Activated gamma-delta T cell (primary cell): ENCODE data around the gene SSTR4.

ENCODE experiments used
- DNase-seq: peaks from one replicate; lab custom pipeline; 2025; lab: John Stamatoyannopoulos, UW

Gene SSTR4

DNA sequence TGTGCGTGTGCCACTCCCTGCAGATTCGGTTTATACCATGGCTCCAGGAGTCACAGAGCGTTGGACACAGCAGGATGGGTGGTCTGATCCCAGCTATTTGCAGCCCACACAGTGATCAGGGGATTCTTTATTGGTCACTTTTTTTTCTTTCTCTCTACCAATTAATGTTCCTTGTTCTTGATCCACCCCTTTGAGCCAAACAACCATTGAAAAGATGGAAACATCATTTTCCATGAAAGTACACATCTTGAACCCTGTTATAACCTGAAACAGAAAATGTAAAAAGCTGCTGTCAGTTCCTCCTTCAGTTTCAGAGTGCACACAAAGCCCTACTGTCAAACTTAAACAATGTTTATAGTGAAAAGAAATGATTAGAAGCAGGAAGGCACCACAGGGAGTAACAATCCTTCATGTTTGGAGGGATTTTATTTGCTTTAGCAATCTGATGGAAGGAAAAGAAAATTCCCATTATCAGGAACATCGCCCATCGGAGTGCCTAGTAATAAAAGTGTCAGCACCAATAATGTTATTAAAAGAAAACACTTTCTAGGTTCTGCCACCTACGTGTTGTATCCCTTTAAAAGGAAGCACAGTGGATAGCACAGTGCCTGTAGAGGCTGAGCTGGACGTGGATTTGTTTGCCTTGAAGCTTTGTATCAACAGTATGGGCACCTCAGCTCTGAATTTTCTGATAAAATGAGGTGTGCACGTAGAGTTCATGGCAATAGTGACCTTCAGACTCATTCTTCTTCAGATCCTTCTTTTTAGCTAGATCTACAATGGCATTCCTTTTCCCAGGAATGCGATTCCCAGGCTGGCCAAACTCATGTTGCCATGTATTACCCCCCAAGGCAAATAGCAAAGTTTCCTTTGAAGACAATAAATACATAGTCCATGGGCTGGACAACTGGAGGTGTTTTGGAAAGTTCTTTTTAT lies 30.4 kb downstream of the SSTR4 start:
- no peak for DNase-seq

DNA sequence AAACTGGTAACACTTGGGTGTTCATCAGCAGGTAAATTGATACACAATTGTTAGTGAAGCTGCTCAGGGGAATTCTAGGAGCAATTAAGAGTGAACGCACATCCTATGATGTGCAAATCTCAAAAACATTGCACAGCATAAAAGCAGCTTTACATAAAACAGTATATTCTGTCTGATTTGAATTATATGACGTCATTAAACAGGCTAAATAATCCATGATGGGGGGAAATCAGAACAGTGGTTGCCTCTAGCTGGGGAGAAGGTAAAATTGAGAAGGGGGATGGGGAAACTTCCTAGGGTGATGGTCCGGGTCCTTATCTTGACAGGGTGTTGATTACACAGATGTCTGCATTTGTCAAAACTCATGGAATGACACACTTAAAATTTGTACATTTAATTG lies 31.7 kb downstream of the SSTR4 start:
- DNase-seq, result no peak

DNA sequence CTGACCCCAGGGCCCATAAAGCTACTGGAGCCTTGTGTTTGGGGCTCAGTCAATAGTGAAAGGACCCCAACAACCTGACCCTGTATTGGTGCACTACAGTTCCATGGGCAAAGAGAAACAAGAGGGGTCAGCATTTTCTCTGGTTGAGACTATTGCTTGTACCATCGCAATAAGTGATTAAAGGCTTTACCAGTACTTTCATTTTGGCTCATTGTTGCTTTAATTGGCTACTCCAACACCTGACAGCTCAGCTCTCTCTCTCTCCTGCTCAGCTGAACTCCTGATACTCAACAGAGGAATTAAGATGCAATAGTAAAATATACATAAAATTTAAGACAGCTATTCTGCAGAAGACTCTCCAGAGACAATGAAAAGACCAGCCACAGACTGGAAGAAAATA lies 33.2 kb downstream of the SSTR4 start:
- DNase-seq, result no peak

DNA sequence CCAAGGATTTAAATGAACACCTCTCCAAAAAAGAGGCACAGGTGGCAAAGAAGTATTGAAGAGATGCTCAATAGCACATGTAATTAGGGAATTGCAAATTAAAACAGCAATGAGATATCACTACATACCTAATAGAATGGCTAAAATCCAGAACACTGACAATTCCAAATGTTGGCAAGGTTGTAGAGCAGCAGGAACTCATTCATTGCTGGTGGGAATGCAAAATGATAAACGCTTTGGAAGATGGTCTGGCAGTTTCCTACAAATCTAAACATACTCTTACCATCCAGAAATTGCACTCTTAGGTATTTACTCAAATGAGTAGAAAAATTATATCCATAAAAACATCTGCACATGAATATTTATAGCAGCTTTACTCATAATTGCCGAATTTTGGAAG lies 34.0 kb downstream of the SSTR4 start:
- no peak for DNase-seq

DNA sequence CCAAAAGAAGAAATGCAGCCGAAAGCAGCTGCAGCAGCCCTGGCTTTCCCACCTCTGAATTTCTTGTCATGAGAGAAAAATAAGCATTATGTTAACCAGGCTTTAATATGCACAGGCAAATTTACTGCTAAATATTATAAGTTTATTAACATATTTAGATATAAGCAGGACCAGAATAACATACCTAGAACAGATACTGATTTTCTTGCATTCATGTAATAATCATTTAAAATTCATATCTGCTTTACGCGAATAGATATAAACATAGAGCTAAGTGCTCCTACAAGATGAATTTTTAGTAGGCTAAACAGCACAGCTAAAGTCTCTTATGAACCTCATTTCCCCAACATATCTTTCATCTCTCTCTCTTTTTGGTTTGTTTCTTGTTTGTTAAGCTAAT lies 36.3 kb downstream of the SSTR4 start:
- no peak for DNase-seq

DNA sequence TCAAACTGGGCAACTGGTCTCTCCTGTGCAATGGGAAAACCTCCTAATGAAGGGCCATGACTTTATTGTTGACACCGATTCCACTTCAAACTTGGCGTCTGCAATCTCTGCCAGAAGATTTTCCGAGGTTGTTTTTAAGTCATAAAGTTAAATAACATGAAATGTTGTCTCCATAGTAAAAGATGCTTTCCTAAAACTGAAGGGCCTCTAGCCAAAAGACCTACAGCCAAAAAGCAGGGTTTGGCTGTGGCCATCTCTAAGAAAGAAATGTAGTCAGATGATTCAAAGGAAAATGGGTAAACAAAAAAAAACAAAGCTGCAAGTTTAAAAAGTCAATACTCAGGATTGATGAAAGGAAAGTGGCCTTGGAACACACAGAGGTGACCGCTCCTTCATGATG lies 36.9 kb downstream of the SSTR4 start:
- no peak for DNase-seq

DNA sequence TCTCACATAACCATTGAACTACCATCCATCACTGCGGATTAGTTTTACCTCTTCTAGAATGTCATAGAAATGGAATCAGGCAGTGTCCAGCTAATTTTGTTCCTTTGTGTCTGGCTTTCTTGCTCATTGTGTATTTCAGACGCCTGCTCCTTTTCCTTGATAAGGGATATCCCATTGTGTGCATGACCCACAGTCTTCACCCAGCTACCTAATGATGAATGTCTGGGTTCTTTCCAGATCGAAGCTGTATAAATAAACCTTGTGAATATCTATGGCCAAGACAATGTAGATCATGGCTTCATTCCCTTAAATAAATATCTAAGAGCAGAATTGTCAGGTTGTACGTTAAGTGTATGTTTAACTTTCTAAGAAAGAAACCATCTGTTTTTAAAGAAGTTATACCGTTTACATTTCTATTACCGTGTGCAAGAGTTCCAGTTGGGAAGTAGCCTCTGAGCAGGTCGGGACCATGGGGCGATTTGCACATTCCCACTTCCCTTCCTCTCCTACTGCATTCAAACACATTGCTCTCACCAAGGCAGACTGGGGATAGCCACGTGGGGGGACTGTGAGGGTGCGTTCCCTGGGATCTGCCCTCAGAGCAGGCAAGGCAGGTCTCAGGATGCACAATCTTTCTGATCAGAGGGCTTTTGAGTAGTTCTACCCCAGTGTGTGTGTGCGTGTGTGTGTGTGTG lies 37.9 kb downstream of the SSTR4 start:
- no peak for DNase-seq

DNA sequence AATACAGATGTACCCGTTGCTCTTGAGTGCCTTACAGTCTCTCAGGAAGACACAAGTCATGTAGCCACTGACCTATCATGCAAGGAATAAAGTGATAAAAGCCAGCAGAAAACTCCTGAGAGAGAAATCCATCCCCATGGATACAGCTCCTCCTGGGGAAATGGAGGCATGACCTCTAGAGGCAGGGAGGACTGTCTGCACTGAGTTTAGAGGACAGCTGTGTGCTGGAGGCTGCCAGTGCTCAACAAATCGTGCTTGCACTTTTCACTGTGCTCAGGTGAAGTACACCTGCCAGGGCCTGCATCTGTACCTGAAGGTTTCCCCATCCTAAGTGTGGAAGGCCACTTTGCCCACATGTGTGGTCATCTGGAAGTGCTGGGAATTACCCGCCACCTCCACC lies 38.9 kb downstream of the SSTR4 start:
- no peak for DNase-seq

DNA sequence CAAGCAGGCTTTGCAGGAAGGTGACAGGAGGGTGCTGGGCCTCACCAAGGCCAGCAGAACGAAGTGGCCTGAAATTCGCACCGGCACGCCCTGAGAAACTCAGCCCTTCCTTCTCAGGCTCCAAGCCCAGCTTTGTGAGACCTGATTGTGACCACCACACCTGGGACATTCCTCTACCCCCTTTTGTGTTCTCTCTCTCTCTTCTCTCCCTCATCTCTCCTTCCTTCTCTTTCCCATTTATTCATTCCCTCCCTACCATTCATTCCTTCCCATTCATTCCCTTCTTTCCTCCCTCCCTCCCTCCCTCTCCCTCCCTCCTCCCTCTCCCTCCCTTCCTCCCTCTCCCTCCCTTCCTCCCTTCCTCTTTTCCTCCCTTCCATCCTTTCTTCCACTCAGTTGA lies 42.2 kb downstream of the SSTR4 start:
- DNase-seq, result no peak

DNA sequence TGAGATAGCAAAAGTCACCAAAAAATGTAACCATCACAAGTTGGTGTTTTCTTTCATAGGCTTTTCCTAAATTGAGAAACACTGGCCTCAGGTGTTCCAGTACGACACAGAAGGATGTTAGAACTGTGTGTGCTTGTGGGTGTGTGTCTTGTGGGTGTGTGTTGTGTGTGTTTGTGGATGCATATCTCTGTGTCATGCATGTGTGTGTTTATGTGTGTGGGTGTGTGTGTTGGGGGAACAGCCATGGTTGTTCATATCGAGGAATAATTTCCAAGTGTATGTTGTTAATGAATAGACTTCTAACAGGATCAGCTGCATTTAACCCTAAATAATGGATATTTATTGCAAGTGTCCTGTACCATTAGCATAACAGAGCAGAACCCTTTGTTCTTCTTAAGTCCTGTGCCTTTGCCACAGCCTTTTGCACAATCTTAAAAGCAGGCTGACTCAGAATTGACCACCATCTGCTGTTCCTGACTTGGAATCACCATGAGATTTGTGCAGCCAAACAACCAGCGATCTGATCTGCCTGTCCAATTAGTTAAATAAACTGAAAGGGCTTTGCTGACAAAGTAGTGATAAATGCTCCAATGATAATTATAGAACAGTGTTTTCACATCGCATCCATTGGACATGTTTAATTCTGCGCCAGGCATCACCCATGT lies 43.4 kb downstream of the SSTR4 start:
- no peak for DNase-seq

DNA sequence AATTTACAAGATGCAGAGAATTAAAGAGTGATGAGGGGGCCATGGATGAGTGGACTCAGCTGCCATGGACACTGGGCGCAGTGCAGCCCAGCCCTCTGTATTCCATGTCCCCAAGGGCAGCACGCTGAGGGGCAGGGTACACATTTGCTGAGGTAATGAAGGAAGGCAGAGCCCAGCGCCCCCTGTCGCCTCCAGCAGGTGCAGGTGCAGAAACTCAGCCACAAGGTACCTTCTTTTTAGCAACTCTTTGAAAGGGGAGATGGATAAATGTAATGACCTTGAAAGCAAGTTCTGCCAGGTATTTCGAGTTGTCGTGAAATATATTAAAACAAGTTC lies 43.9 kb downstream of the SSTR4 start:
- DNase-seq, result no peak

DNA sequence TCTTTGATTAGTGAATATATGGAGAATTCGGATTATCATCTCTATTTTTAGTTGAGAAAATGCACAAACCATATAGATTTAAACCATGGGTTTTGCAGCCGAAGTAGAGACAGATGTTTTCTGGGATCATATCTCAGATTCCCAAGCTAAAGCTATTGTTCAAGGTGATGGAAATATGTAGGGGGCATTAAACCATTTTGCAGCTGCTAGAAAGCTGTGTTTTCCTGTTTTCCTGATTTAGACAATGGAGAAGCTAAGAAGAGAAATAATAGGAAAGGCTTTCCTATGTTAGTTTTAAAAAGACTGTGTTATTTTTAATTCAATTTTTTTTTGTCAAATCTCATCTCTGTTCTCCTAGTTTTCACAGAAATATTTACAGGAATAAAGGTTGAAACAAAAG lies 44.8 kb downstream of the SSTR4 start:
- DNase-seq, result no peak

DNA sequence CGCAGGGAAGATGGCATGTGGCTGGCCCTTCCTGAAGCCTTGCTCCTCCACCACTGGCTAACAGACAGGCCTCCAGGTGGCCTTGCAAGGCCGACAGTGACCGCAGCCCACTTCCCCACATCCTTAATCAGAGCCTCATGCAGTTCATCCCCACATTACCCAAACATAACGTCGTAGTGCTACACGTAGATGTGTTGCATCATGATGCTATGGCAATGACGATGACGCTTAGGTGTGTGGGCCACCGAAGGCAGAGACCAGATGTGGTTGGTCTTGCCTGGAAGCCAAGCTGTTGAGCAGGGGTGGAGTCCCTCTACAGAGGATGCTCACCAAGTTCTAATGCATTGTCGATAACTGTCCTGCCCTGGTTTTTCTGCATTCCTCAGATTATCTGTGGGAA lies 45.4 kb downstream of the SSTR4 start:
- no peak for DNase-seq

DNA sequence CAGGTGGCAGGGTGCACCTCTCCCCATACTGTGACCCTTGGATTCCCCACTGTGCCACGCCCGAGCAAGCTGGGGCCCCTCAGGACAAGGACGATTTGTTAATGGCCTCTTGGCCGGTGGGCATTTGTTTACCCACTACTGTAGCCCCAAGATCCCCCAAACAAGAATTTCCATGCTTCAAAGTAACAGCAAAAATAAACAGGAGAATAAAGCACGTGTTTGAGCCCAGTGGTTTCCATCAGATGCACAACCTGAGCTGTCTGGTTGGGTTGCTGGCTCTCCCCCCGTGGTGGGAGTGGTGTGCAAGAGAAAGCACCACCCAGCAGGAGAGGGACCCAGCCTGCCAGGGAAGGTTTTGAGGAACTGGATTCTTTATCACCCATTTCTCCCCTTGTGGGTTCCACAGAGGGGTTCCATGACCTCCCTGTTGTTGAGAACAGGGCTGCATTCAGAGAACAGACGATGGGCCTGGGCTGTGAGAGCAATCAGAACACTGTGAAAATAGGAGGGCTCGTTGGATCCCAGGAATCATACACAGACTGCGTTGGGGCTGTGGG lies 46.2 kb downstream of the SSTR4 start:
- no peak for DNase-seq

DNA sequence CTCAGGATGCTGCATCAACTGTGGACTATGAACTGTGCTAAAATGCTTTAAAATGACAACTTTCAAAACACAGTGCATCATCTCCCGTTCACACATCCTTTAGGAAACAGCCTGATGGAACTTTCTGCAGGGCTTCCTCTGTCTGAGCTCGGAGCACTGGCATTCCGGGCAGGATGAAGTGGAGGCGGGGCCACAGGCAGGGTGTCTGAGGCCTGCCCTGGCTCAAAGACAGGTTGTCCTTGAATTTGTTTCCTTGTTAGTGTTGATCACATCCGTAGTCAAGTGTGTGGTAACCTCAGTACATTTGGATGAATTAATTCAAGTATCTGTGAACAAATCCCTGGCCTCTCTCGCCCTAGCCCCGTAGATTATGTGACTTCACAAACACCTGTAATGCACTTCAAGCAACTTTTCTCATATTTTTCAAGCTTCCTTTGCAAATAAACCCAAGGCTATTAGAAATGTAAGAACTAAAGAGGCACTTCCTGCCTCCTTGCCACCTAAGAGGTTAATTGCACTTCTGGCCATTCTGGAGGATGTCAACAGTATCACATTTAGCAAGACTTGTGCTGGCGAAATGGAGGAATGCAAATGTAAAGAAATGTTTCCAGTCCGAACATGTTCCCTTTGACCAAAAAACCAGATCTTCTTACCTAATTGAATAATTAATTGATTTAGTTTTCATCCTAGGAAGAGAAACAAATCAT lies 47.9 kb downstream of the SSTR4 start:
- DNase-seq, result no peak

DNA sequence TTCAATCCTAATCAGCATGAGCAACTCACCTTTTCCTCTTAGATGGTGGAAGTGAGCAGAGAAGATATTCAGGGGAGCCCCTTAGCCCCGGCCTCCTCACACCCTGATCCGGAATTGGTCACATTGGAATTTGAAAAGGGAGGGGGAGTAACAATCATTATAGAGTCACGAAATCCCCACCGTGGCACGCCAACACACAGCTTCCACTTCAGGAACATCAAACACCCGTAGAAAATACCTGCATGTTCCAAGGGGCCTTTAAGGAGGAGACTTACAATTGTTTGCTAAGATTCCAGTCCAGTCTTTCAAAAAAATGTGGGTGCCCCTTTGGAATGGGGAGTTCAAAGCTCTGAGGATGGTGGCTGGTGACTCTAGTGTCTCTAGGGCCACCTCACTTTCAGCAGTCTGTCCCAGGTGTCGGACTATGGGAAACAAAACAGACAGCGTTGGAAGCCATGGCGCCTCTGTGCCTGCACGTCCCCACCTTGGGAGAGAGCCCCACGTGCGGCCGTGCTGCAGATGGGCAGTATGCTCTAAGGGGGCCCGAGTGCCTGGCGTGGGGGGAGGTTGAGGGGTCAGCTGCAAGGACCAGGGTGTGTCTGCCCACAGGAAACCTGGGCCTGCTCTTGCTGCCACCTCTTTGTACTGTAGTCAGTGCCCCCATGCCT lies 48.6 kb downstream of the SSTR4 start:
- no peak for DNase-seq

DNA sequence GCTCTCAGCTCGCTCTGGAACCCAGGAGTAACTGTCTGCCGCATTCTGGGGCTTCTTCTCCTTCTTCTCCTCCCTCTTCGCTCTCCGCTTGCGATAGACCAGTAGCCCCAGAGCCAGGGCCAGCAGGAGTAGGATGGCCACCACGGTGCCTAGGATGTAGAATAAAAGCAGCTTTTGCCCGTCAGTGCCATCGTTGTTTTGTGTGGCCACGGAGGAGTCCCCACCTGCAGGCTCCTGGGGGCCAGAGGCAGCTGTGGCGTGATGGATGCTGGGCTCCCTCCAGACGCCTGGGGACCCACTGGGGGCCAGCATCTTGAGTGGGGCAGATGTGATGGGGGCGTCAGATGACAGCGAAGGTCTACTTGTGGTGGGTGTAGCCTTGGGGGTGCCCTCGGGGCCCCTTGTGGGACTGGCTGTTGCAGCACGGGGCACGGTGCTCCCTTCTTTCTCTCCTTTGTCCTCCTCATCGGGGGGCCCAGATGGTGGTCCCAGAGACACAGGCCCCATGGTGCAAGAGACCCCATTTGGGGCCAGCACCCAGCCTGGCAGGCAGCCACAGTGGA lies 49.3 kb downstream of the SSTR4 start:
- DNase-seq, result no peak

DNA sequence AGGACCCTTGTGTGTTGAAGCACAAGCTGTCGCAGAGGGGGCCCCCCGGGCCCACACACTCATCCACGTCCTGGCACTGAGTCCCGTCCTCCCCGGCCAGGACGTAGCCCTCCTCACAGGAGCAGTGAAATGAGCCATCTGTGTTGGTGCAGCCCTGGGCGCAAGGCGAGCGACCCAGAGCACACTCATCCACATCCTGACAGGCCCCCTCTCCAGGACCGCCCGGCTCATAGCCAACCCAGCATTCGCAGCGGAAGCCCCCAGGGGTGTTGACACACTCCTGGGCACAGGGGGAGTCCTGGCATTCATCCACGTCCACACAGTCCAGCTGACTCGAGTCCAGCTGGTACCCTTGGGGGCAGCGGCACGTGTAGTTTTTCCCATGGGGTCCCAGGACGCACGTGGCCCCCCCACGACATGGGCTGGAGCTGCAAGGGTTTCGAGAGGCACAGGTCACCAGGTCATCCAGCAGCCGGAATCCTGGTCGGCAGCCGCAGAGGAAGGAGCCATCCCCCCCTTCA lies 49.8 kb downstream of the SSTR4 start:
- DNase-seq, result no peak

DNA sequence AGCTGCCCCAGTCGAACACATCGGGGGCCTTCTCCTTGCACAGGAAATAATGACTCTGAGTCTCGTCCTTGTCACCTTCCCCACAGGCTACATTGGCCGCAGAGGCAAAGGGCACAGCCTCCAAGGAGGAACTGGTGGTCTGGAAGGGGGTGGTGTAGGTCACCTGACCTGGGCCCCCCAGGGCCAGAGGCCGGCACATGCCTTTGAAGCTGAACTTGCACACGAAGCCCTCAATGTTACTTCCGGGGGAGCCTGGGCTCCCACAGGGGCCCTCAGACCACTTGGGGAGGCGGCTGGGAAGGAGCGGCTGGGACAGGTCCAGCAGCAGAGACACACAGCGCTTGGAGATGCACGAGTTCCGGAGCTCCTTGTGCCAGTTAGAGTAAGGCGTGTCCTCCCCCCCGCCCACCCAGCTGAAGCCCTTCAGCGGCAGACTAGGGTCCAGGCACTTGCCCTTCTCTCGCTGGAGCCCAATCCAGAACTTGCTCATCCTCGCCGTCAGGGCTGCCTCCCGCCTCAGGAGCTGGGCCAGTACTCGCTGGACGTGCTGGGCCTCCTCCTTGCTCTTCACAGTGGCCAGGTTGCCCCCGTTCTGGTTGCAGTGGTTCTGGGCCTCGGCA lies 50.4 kb downstream of the SSTR4 start:
- DNase-seq, result no peak

DNA sequence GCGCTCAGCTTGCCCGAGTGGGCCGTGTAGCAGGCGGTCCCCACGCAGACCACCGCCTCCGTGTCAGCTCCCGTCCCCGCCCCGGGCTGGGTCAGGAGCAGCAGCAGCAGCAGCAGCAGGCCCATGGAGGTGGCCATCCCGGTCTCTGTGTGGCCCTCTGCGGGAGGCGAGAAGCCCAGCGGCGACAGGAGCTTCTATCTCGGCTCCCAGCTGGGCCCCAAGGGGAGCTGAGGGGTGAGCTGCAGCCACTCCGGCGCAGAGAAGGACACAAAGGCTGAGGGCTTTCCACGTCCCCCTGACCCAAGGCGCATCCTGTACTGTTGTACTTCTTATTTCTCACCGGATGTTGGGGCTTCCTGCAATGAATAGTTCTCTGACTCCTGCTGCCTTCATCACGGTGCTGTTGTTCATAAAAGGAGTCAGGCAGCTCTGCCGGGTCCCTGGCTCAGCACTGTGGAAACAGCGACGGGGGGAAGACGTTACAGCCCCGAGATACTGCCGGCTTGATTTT lies 51.0 kb downstream of the SSTR4 start, which contains the start of gene CD93:
Gene CD93 (minus strand): TSS at position 269 of the 511 bp plus-strand sequence. CDS start 132 bp downstream, at position 137.
- no peak for DNase-seq
